GM21723 (cell line): ENCODE data around the gene TBC1D2B.
"Not testable (repeated sequence)": the region's sequence is repeated elsewhere in the genome, so short reads cannot be mapped to it uniquely, and the experiment has no call there.

ENCODE experiments used
- ATAC-seq: cut with Tn5 transposase; IDR thresholded peaks from one replicate; pipeline ENCODE4 v1.9.1; 2021; ENCODE audit warnings: mild to moderate bottlenecking, moderate library complexity; ENCODE audit not compliant: unreplicated experiment

The TBC1D2B gene

GRCh38 chr15:77991029-77991406 lies 86.5 kb downstream of the TBC1D2B start:
- ATAC-seq = no peak

DNA sequence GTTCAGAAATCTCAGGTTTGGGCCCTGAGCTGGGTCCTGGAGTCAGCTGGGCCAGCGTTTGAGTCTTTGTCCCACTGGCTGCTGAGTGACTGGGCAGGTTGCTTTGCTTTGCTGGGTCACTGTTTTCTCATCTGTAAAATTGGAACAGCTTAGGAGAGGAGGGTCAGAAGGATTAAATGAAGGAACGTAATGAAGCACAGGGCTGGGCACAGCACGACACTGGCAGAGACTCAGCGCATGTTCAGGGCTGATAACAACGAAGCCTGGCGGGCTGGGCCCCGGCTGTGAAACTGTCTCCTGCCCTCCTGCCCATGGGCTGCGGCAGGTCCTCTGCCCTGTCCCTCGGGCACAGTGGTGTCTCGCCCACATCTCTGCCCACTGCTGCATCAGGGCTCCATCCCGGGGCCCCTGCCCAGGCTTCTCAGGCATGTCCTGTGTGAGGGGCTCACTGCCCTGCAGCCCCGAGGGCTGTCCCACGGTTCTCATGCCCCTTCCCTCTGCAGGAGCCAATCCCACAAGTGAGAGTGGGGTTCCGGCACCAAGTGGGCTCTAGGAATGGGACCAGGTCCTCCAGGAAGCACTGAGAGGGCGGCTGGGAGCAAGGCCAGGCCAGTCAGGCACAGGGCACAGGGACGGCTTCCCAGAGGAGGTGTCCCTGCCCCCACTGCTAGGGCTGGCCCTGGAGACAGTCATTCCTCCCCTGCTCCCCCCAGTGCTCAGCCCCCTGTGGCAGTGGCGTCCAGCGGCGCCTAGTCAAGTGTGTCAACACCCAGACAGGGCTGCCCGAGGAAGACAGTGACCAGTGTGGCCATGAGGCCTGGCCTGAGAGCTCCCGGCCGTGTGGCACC lies 88.0 kb downstream of the TBC1D2B start:
- no peak for ATAC-seq

DNA sequence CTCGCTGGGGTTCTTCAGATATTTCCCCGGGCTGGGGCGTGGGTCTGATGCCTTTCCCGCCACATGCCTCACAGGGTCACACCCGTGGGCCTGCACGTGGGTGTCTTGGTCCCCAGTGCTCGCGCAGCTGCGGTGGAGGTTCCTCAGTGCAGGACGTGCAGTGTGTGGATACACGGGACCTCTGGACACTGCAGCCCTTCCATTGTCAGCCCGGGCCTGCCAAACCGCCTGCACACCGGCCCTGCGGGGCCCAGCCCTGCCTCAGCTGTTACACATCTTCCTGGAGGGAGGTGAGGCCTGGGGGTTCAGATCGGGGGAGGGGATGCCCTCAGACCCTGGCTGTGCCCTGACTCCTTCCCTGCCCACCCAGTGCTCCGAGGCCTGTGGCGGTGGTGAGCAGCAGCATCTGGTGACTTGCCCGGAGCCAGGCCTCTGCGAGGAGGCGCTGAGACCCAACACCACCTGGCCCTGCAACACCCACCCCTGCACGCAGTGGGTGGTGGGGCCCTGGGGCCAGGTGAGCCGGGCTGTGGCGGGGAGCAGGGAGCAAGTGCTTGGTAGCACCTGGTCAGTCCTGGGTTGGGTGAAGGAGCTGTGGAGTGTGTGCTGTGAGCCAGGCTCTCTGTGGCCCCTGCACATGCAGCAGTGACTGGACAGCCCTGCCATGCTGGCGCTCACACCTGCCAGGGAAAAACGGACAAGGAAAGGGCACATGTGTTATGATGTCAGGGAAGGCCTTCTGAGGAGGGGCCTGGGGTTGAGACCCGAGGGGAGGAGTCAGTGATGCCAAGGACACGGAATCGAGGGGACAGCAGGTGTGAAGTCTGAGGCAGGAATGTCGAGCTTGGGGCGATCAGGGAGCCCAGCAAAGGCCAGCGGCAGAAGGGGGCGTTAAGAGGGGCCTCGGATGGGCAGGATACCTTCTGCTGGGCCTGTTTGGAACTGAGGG lies 88.9 kb downstream of the TBC1D2B start:
- ATAC-seq = no peak

- ATAC-seq = not testable (repeated sequence)
Observed at GRCh38 chr15:77987765-77988136, 89.8 kb downstream of the TBC1D2B start.

DNA sequence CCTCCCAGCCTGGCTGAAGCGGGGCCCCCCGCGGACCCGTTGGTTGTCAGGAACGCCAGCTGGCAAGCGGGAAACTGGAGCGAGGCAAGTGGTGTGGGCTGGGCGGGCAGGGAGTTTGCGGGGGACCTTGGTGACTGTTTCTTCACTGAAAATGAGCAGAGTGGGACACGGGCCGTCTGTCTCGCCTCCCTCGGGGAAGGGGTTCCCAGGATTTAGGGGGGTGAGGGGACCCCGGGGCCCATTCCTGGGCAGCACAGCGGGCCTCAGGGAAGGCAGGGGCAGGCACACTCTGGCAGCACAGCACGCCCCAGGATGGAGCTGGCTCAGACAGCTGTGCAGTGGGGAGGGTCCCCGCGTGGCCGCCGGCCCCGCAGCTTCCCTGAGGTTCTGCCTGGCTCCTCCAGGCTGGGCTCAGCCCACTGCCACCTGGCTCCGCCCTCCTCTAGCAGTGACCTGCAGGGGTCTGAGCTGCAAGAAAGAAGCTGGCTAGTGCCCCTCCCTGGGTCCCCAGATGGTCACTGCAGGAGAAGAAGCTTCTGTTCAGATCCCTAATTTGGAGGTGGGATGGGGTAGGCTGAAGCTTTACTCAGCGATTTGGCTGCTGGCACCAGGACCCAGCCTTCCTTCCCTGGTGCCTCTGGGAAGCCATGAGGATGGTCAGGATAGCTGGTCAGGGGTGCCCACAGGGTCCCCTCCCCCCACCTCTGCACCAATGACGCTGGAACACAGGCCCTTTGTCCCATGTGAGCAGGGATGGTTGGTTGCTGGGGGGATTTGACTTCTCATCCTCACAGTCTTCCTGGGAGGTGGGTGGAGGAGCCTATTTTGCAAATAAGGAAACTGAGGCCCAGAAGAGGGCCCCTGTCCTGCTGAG lies 90.4 kb downstream of the TBC1D2B start:
- no peak for ATAC-seq

- no peak for ATAC-seq
Observed at GRCh38 chr15:77985931-77986480, 91.5 kb downstream of the TBC1D2B start.

- no peak for ATAC-seq
Observed at GRCh38 chr15:77985031-77985930, 92.2 kb downstream of the TBC1D2B start.

- no peak for ATAC-seq
Observed at GRCh38 chr15:77984446-77984861, 93.1 kb downstream of the TBC1D2B start.

GRCh38 chr15:77983708-77984445 lies 93.6 kb downstream of the TBC1D2B start:
- no peak for ATAC-seq

DNA sequence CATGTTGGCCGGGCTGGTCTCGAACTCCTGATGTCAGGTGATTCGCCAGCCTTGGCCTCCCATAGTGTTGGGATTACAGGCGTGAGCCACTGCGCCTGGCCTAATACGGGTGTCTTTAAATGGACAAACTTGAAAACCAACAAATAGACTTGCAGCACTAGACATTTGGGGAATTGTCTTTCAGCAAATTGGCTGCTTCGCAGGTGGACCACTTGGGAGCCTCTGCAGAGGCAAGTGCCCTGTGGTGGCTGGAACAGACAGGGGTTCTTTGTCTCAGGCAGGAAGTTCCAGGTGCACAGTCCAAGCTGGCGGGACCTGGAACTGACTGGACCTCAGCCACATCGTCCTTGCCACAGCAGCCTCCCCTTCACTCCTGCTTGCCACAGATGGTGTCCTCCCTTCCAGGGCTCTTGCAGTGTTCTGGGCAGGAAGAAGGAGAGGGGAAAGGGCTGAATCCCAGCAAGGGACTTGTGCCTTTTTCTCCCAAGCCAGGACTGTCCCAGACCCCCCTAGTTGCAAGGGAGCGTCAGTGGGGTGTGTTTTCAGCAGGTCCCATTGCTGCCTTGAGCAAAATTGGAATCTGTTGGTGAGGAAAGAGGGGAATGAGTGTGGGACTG lies 94.3 kb downstream of the TBC1D2B start:
- no peak for ATAC-seq

DNA sequence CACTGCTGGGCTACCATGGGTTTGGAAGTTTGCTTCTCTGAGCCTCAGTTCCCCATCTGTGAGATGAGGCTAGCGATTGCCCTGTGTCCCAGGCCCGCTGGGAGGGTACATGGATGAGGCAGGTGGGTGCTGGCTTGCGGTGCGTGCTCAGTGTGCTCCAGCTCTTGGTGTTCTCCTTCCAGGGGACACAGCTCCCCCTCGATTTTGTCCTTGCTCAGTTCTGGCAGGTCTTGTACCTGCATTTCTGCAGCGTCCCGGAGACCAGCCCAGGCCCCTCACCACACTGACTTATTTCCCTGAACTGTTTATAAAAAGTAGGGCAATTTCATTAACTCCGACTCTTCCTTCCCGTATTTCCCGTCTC lies 95.4 kb downstream of the TBC1D2B start:
- ATAC-seq = no peak

GRCh38 chr15:77981281-77982126 lies 96.0 kb downstream of the TBC1D2B start:
- ATAC-seq = no peak

DNA sequence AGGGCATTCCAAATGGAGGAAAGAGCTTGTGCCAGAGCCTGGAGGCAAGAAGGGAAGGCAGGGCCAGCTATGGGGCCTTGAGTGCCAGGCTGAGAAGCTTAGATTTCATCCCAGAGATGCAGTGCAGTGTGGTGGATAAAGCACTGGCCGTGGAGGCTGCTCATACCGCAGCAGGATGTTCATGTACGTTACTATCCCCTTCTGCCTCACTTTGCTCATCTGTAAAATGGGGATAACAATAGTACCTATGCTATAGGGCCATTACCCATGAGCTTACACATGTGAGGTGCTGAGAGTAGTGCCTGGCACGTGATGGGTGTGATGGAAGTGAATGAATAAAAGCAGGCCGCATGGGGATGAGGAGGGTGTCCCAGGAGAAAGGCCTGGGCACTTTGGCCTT lies 96.8 kb downstream of the TBC1D2B start:
- ATAC-seq = not testable (repeated sequence)

GRCh38 chr15:77980098-77980497 lies 97.4 kb downstream of the TBC1D2B start:
- ATAC-seq = no peak

DNA sequence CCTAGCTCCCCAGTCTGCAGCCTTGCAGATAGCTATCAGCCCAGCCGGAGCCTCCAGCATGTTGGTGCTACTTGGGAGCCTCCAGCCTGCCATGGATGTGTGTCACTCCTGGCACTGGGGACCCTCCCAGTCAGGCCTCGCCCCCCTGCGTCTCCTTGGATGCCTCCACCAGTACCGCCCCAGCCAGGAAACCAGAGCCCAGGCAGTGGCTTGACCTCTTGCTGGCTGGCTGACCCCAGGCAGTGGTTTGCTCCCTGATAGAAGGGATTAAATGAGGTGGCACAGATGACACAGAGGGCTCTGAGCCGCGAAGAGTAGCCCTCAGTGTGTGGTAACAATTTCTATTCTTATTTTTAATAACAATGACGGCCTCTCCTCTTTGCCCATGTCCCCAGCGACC lies 98.4 kb downstream of the TBC1D2B start:
- not testable (repeated sequence) for ATAC-seq

- ATAC-seq = not testable (repeated sequence)
Observed at GRCh38 chr15:77978759-77979145, 98.8 kb downstream of the TBC1D2B start.

- not testable (repeated sequence) for ATAC-seq
Observed at GRCh38 chr15:77977903-77978758, 99.4 kb downstream of the TBC1D2B start.
